B cell (primary cell): ENCODE data around the gene SH3GLB2. TPM values are rescaled to one million over a fixed set of nuclear protein-coding genes. Genes with fewer than 3 reads are reported as not detected.

Source experiments
- ATAC-seq: fragments of 200-7000 bp; cut with Tn5 transposase; one replicate; pipeline ENCODE4 v1.10.0; 2021; ENCODE audit warnings: low read depth, mild to moderate bottlenecking, moderate number of reproducible peaks, moderate library complexity
- CTCF ChIA-PET: fragments of 350-600 bp; sonication (Branson Sonifier 250); formaldehyde crosslinking; loops from one replicate; lab custom pipeline; 2021; ENCODE audit warnings: antibody characterized with exemption, inconsistent platforms; lab: Charles Lee
- POLR2A ChIA-PET: fragments of 350-600 bp; sonication (Branson Sonifier 250); formaldehyde crosslinking; loops from one replicate; lab custom pipeline; 2021; ENCODE audit warnings: antibody characterized with exemption; lab: Charles Lee
- DNase-seq: peaks from one replicate; pipeline ENCODE4 v3.0.0; 2013
- H2AFZ ChIP-seq: 2 replicates; pipeline ENCODE4 v1.6.1; 2012; ENCODE audit warnings: mild to moderate bottlenecking, low read depth, low read length; ENCODE audit not compliant: insufficient read depth, poor library complexity, severe bottlenecking
- H3K27ac ChIP-seq, 2 donors: 1 replicate in 1 of 2; 2 replicates in 1 of 2; pipeline ENCODE4 v1.5.1; 2012 to 2013; ENCODE audit warnings: low read length in 2 of 2, mild to moderate bottlenecking in 2 of 2, moderate library complexity in 1 of 2
- H3K27me3 ChIP-seq, 4 experiments: fragments of 200-600 bp in 1 of 4; sonication (generic) in 1 of 4; replicated peaks in 1 of 4; 1 replicate in 2 of 4; 2 replicates in 2 of 4; pipeline versions ENCODE4 v1.6.1 to v1.7.0; 2013 to 2016; ENCODE audit warnings: low read length in 3 of 4, mild to moderate bottlenecking in 2 of 4, mixed read lengths in 1 of 4, moderate library complexity in 1 of 4; ENCODE audit not compliant: insufficient read depth in 4 of 4, control insufficient read depth in 3 of 4; ENCODE audit errors: control extremely low read depth in 1 of 4
- H3K36me3 ChIP-seq, 2 experiments: replicated peaks in 1 of 2; 1 replicate in 1 of 2; 2 replicates in 1 of 2; pipeline versions ENCODE4 v1.6.1 to v1.7.1; 2013; ENCODE audit warnings: low read length in 1 of 2; ENCODE audit not compliant: insufficient read depth in 2 of 2, control insufficient read depth in 1 of 2; ENCODE audit errors: control extremely low read depth in 1 of 2, extremely low read depth in 1 of 2
- H3K4me1 ChIP-seq, 2 donors: fragments of 200-600 bp in 1 of 2; sonication (generic) in 1 of 2; 1 replicate in 1 of 2; 2 replicates in 1 of 2; pipeline versions ENCODE4 v1.5.1 to v1.6.1; 2013 to 2017; ENCODE audit warnings: low read length in 2 of 2; ENCODE audit not compliant: control insufficient read depth in 2 of 2, insufficient read depth in 2 of 2
- H3K4me2 ChIP-seq: replicated peaks from 2 replicates; pipeline ENCODE3; 2012; ENCODE audit warnings: mild to moderate bottlenecking, low read depth, low read length; ENCODE audit not compliant: poor library complexity, severe bottlenecking
- H3K4me3 ChIP-seq, 5 experiments: fragments of 200-600 bp in 1 of 5; sonication (generic) in 1 of 5; 1 replicate in 3 of 5; 2 replicates in 2 of 5; pipeline versions ENCODE4 v1.5.1 to v1.7.0; 2011 to 2016; ENCODE audit warnings: low read length in 4 of 5, mild to moderate bottlenecking in 4 of 5, low read depth in 2 of 5, control low read depth in 1 of 5, moderate library complexity in 1 of 5; ENCODE audit not compliant: insufficient read depth in 1 of 5; ENCODE audit errors: control extremely low read depth in 1 of 5, extremely low read depth in 1 of 5
- H3K79me2 ChIP-seq: fragments of 200-600 bp; sonication (generic); one replicate; pipeline ENCODE4 v1.6.0; 2016; ENCODE audit warnings: low read length; ENCODE audit not compliant: control insufficient read depth, insufficient read depth
- H3K9ac ChIP-seq: fragments of 200-600 bp; sonication (generic); 2 replicates; pipeline ENCODE4 v1.6.1; 2017; ENCODE audit warnings: mild to moderate bottlenecking, low read length, moderate library complexity
- H3K9me3 ChIP-seq, 3 donors: one replicate each; pipeline versions ENCODE4 v1.6.1 to v1.7.1; 2013; ENCODE audit warnings: low read length in 2 of 3; ENCODE audit not compliant: control insufficient read depth in 2 of 3, insufficient read depth in 1 of 3; ENCODE audit errors: control extremely low read depth in 1 of 3
- H4K20me1 ChIP-seq: 2 replicates; pipeline ENCODE4 v1.6.0; 2012; ENCODE audit warnings: mild to moderate bottlenecking, low read length; ENCODE audit not compliant: insufficient read depth, control insufficient read depth, poor library complexity, severe bottlenecking
- H3K27ac Mint-ChIP-seq: one replicate; pipeline ENCODE4 v1.8.0; 2021; ENCODE audit warnings: mixed read lengths
- H3K27me3 Mint-ChIP-seq: one replicate; pipeline ENCODE4 v1.8.0; 2021; ENCODE audit warnings: mixed read lengths
- H3K4me1 Mint-ChIP-seq: one replicate; pipeline ENCODE4 v1.8.0; 2021; ENCODE audit warnings: mixed read lengths
- H3K4me3 Mint-ChIP-seq: one replicate; pipeline ENCODE4 v1.8.0; 2021; ENCODE audit warnings: mixed read lengths
- H3K9me3 Mint-ChIP-seq: one replicate; pipeline ENCODE4 v1.8.0; 2022; ENCODE audit warnings: mixed read lengths; ENCODE audit not compliant: insufficient read depth
- CTCF ChIP-seq: fragments of 200-600 bp; IDR thresholded peaks from one replicate; pipeline ENCODE4 v1.8.0; 2022; ENCODE audit warnings: antibody characterized with exemption, mild to moderate bottlenecking
- EZH2 ChIP-seq: IDR thresholded peaks from 2 replicates; pipeline ENCODE4 v1.6.1; 2012; ENCODE audit warnings: borderline replicate concordance, low read depth, mild to moderate bottlenecking, moderate library complexity, low read length; ENCODE audit not compliant: insufficient read depth, poor library complexity, severe bottlenecking
- WGBS: methylation state at CpG from one replicate; pipeline ENCODE4 v1.1.5; 2013; ENCODE audit warnings: missing lambda C conversion rate; ENCODE audit not compliant: insufficient coverage; 5-methylcytosine and 5-hydroxymethylcytosine counted together
- intact Hi-C: fragments of 100-400 bp; cut with micrococcal nuclease; formaldehyde crosslinking; loops from one replicate; pipeline ENCODE4 v1.10.0; 2022
- polyA plus RNA-seq: library from polyadenylated mRNA; depleted of rRNA; stranded (reverse); fragments of >200 nt; gene quantifications from 2 replicates; pipeline ENCODE4 v1.2.3, GENCODE V29; 2012
- total RNA-seq, 2 donors: library from RNA; stranded (reverse); fragments of 120-200 nt in 1 of 2; gene quantifications; 1 replicate in 1 of 2; 2 replicates in 1 of 2; pipeline versions ENCODE4 v1.2.3 to v1.2.4, GENCODE V29; 2013 to 2022

SH3GLB2 gene
- total and polyA plus RNA-seq, 2 donors (not counting 1 experiment from before 2014, with no cell fraction given), result 110 to 176 TPM

GRCh38 chr9:128987805-128988204 lies 40.3 kb downstream of the SH3GLB2 start:
- Histone ChIP-seq H3K36me3 (peaks cover 5 to 75% of the 10 kb centered on the region in 2 experiments), H3K79me2 (no peaks in the 10 kb centered on the region), H2AFZ (no peak overlapping the region), H3K4me2 (no peak overlapping the region), H4K20me1 (no peaks in the 10 kb centered on the region), H3K27ac (no peak overlapping the region), H3K4me1 (no peaks in the 10 kb centered on the region), H3K9me3 (no peaks in the 10 kb centered on the region), H3K4me3 (no peak overlapping the region), H3K27me3 (no peaks in the 10 kb centered on the region), H3K9ac (no peak overlapping the region)
- ChIA-PET POLR2A (no interaction called here), CTCF (interaction anchor here (0.6 kb wide), 1 partner anchor 68 kb away, joined by 3 read pairs; no protein-coding TSS in a partner anchor)
- Mint-ChIP-seq H3K27ac (no peak overlapping the region), H3K9me3 (no peaks in the 10 kb centered on the region), H3K27me3 (no peaks in the 10 kb centered on the region), H3K4me3 (no peak overlapping the region), H3K4me1 (no peaks in the 10 kb centered on the region)
- WGBS, result 97% methylated on average over 4 of the region's 5 CpGs
- TF ChIP-seq EZH2 (no peak), CTCF (no peak)
- DNase-seq, result no peak
- intact Hi-C loops, result no loop called here
- no peak for ATAC-seq

GRCh38 chr9:128986671-128987070 lies 41.5 kb downstream of the SH3GLB2 start:
- Histone ChIP-seq H3K36me3 (peaks cover 5 to 77% of the 10 kb centered on the region in 2 experiments), H3K4me3 (no peak overlapping the region), H3K9me3 (no peaks in the 10 kb centered on the region), H3K79me2 (no peaks in the 10 kb centered on the region), H3K27me3 (no peaks in the 10 kb centered on the region), H2AFZ (no peak overlapping the region), H3K9ac (no peak overlapping the region), H3K27ac (no peak overlapping the region), H4K20me1 (no peaks in the 10 kb centered on the region), H3K4me2 (no peak overlapping the region), H3K4me1 (no peaks in the 10 kb centered on the region)
- ChIA-PET CTCF (no interaction called here), POLR2A (no interaction called here)
- H3K27ac Mint-ChIP-seq, result no peak overlapping the region
- WGBS, result 100% methylated on average over 5 of the region's 5 CpGs
- H3K4me1 Mint-ChIP-seq, result no peaks in the 10 kb centered on the region
- H3K4me3 Mint-ChIP-seq, result no peak overlapping the region
- no peaks in the 10 kb centered on the region for H3K27me3 Mint-ChIP-seq
- intact Hi-C loops, result no loop called here
- no peak for DNase-seq
- ATAC-seq, result no peak
- no peak for TF ChIP-seq CTCF
- no peak for TF ChIP-seq EZH2
- H3K9me3 Mint-ChIP-seq, result no peaks in the 10 kb centered on the region
